HG02798 (cell line): Measurements from ENCODE around the gene FLNA.

Source experiments
- ATAC-seq: cut with Tn5 transposase; IDR thresholded peaks from one replicate; pipeline ENCODE4 v1.9.1; 2021; ENCODE audit warnings: mild to moderate bottlenecking; ENCODE audit not compliant: unreplicated experiment, poor library complexity

Gene FLNA

GRCh38 chrX:154378799-154379568 is 4.5 kb upstream of the FLNA start, which contains the start of gene EMD:
TSS of gene EMD (plus strand) at chrX:154379295. CDS start at chrX:154379485, 190 bp downstream.
- ATAC-seq: peak; percentile 83

- no peak for ATAC-seq
Measured at GRCh38 chrX:154378059-154378798, 3.8 kb upstream of the FLNA start.

GRCh38 chrX:154376774-154377173 is 2.3 kb upstream of the FLNA start:
- no peak for ATAC-seq

- ATAC-seq: no peak
Measured at GRCh38 chrX:154375156-154375504, 696 bp upstream of the FLNA start.

GRCh38 chrX:154373340-154374306 is 811 bp downstream of the FLNA start:
- no peak for ATAC-seq

- ATAC-seq: no peak
Measured at GRCh38 chrX:154372612-154373022, 1.8 kb downstream of the FLNA start.

- ATAC-seq: peak; percentile 1
Measured at GRCh38 chrX:154371789-154372300, 2.6 kb downstream of the FLNA start.

GRCh38 chrX:154371017-154371788 is 3.2 kb downstream of the FLNA start:
- peak; percentile 73 for ATAC-seq

- ATAC-seq: no peak
Measured at GRCh38 chrX:154370300-154371016, 4.0 kb downstream of the FLNA start.

GRCh38 chrX:154369449-154370299 is 4.8 kb downstream of the FLNA start:
- ATAC-seq: no peak

GRCh38 chrX:154368630-154369448 is 5.6 kb downstream of the FLNA start:
- no peak for ATAC-seq

- no peak for ATAC-seq
Measured at GRCh38 chrX:154367474-154368308, 6.7 kb downstream of the FLNA start.

- ATAC-seq: no peak
Measured at GRCh38 chrX:154366666-154367055, 7.8 kb downstream of the FLNA start.

GRCh38 chrX:154365997-154366665 is 8.3 kb downstream of the FLNA start:
- ATAC-seq: no peak

GRCh38 chrX:154365052-154365600 is 9.3 kb downstream of the FLNA start:
- no peak for ATAC-seq
